MM.1S (cell line): ENCODE data around the gene BRD4.

ENCODE experiments used
- CTCF ChIP-seq: fragments of 300-600 bp; sonication (generic); IDR thresholded peaks from 2 replicates; pipeline ENCODE4 v1.5.1; 2016; ENCODE audit warnings: antibody characterized with exemption, low read length, mixed read lengths
- EZH2 ChIP-seq: fragments of 300-600 bp; sonication (generic); optimal IDR thresholded peaks from 2 replicates; pipeline ENCODE3; 2017; ENCODE audit warnings: low read depth, mild to moderate bottlenecking, antibody characterized with exemption, low read length, mixed read lengths
- EZH2phosphoT487 ChIP-seq: fragments of 300-600 bp; sonication (generic); IDR thresholded peaks from 2 replicates; pipeline ENCODE4 v1.6.1; 2018; ENCODE audit warnings: antibody characterized with exemption, low read length

GRCh38 chr19:15285896-15286591, 46.3 kb downstream of the BRD4 start:
- TF ChIP-seq CTCF: no peak
- no peak for TF ChIP-seq EZH2
- no peak for TF ChIP-seq EZH2phosphoT487
